Astrocyte (in vitro differentiated cells and primary cell): Measurements from ENCODE around the gene PLA2G4D. TPM values are rescaled to one million over a fixed set of nuclear protein-coding genes. Genes with fewer than 3 reads are reported as not detected.

ENCODE experiments used
- DNase-seq: peaks from one replicate; pipeline ENCODE4 v3.0.0-alpha.2; 2010; ENCODE audit warnings: low read depth
- FAIRE-seq: peaks from 2 replicates; lab custom pipeline; 2011; peaks lifted over from hg19 to GRCh38; lab: Jason Lieb, UNC
- H2AFZ ChIP-seq: 2 replicates; pipeline ENCODE4 v1.6.0; 2012; ENCODE audit warnings: low read depth, low read length, inconsistent platforms
- H3K27ac ChIP-seq: 2 replicates; pipeline ENCODE4 v1.5.1; 2011; ENCODE audit warnings: low read depth, low read length, inconsistent platforms
- H3K27me3 ChIP-seq: 2 replicates; pipeline ENCODE4 v1.6.0; 2011; ENCODE audit warnings: low read length, inconsistent platforms; ENCODE audit not compliant: insufficient read depth
- H3K36me3 ChIP-seq: 2 replicates; pipeline ENCODE4 v1.5.1; 2011; ENCODE audit warnings: low read length, inconsistent platforms; ENCODE audit not compliant: insufficient read depth
- H3K4me1 ChIP-seq: 2 replicates; pipeline ENCODE4 v1.5.1; 2011; ENCODE audit warnings: low read length, inconsistent platforms; ENCODE audit not compliant: insufficient read depth
- H3K4me2 ChIP-seq: 2 replicates; pipeline ENCODE4 v1.6.0; 2012; ENCODE audit warnings: low read length, inconsistent platforms
- H3K4me3 ChIP-seq: 2 replicates; pipeline ENCODE4 v1.5.1; 2011; ENCODE audit warnings: low read depth, mild to moderate bottlenecking, low read length, inconsistent platforms; ENCODE audit not compliant: insufficient read depth
- H3K79me2 ChIP-seq: 2 replicates; pipeline ENCODE4 v1.6.0; 2012; ENCODE audit warnings: mild to moderate bottlenecking, low read length, inconsistent platforms; ENCODE audit not compliant: insufficient read depth
- H3K9ac ChIP-seq: 2 replicates; pipeline ENCODE4 v1.6.0; 2012; ENCODE audit warnings: mild to moderate bottlenecking, low read length, inconsistent platforms
- H3K9me3 ChIP-seq: 2 replicates; pipeline ENCODE4 v1.5.1; 2012; ENCODE audit warnings: low read depth, mild to moderate bottlenecking, low read length, inconsistent platforms; ENCODE audit not compliant: insufficient read depth
- H4K20me1 ChIP-seq: 2 replicates; pipeline ENCODE4 v1.6.0; 2012; ENCODE audit warnings: low read length, inconsistent platforms; ENCODE audit not compliant: insufficient read depth
- H3K27ac Mint-ChIP-seq: one replicate; pipeline ENCODE4 v1.8.0; 2021; ENCODE audit warnings: mild to moderate bottlenecking, mixed read lengths; ENCODE audit not compliant: unreplicated experiment
- H3K27me3 Mint-ChIP-seq: one replicate; pipeline ENCODE4 v1.8.0; 2021; ENCODE audit warnings: low read depth, mixed read lengths; ENCODE audit not compliant: unreplicated experiment
- H3K36me3 Mint-ChIP-seq: one replicate; pipeline ENCODE4 v1.8.0; 2021; ENCODE audit warnings: low read depth, mixed read lengths; ENCODE audit not compliant: unreplicated experiment
- H3K4me1 Mint-ChIP-seq: one replicate; pipeline ENCODE4 v1.8.0; 2021; ENCODE audit warnings: low read depth, mixed read lengths; ENCODE audit not compliant: unreplicated experiment
- H3K4me3 Mint-ChIP-seq: one replicate; pipeline ENCODE4 v1.8.0; 2021; ENCODE audit warnings: mild to moderate bottlenecking, moderate library complexity, mixed read lengths; ENCODE audit not compliant: unreplicated experiment
- H3K9me3 Mint-ChIP-seq: one replicate; pipeline ENCODE4 v1.8.0; 2021; ENCODE audit warnings: mild to moderate bottlenecking, mixed read lengths; ENCODE audit not compliant: unreplicated experiment
- EZH2 ChIP-seq: IDR thresholded peaks from 2 replicates; pipeline ENCODE4 v1.6.1; 2012; ENCODE audit warnings: mild to moderate bottlenecking, low read length, inconsistent platforms; ENCODE audit not compliant: insufficient read depth
- total RNA-seq: library from RNA; stranded (reverse); gene quantifications from 2 replicates; pipeline ENCODE4 v1.2.1, GENCODE V29; 2021
- TF ChIP-seq, protein P1 (sequence below): IDR thresholded peaks from 2 replicates; pipeline ENCODE4 v1.5.1; 2011; ENCODE audit warnings: low read depth, mild to moderate bottlenecking, inconsistent platforms, low read length, moderate library complexity; ENCODE audit not compliant: insufficient read depth

PLA2G4D gene
- total RNA-seq, 1 donor from 2014 or later, result not detected

DNA sequence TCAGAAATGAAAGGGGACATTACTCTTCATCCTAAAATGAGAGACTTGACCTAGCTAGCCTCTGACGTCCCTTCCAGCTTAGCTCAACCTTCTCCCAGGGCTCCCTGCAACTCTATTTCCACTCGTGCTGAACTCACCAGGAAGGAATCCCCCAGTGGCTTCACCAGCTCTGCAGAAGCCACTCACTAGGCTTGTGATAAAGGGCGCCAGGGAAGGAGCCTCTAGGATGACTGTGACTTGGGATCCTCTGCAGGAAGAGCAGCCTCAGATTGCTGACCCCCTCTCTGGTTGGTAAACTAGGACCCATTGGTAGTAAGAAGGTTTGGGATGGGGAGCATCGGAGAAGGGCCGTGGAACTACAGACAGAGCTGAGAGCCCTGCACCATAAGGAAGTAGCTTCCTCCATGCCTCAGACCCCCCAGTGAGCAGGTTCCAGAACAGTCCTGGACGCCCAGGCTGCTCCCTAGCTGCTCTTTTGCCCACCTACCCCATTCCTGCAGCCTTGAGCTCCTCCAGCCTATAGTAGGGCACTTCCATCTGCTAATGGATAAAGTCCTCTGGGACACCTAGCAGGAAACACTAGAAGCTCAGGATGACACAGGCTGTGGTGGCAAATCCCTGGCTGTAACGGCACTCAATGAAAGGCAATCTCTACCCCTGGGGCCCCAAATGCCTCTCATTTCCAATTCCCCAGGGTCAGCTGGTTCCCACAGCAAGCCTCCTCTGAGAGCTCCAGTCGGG, 36.1 kb upstream of the PLA2G4D start:
- H3K27ac ChIP-seq, result no peak overlapping the region
- no peak for FAIRE-seq

DNA sequence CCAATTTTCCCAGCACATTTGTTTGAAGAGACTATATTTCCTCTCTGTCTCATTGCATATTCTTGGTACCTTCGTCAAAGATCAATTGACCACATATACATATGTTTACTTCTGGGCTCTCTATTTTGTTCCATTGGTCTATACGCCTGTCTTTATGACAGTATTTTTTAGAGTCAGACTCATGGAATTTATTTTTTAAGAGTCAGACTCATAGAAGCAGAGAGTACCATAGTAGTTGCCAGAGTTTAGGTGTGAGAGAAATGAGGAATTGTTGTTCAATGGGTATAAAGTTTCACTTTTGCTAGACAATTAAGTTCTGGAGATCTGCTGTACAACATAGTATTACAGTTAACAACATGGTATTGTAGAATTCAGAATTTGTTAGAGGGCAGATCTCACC, 35.0 kb upstream of the PLA2G4D start:
- Mint-ChIP-seq H3K27ac (no peak overlapping the region), H3K4me3 (no peak overlapping the region)
- H3K4me1 ChIP-seq, result no peaks in the 10 kb centered on the region

More for the DNA sequence above, 36.1 kb upstream of the PLA2G4D start:
- Mint-ChIP-seq H3K4me3 (no peak overlapping the region), H3K9me3 (no peaks in the 10 kb centered on the region), H3K27ac (no peak overlapping the region), H3K4me1 (peaks cover 2% of the 10 kb centered on the region), H3K27me3 (peaks cover 10% of the 10 kb centered on the region), H3K36me3 (no peaks in the 10 kb centered on the region)
- Histone ChIP-seq H3K4me2 (no peak overlapping the region), H2AFZ (no peak overlapping the region), H3K4me1 (no peaks in the 10 kb centered on the region), H3K9ac (no peak overlapping the region), H3K79me2 (no peaks in the 10 kb centered on the region), H3K4me3 (no peak overlapping the region), H3K36me3 (no peaks in the 10 kb centered on the region), H3K9me3 (no peaks in the 10 kb centered on the region), H3K27me3 (peaks cover 37% of the 10 kb centered on the region), H4K20me1 (no peaks in the 10 kb centered on the region)
- no peak for DNase-seq
- TF ChIP-seq, protein P1, sequence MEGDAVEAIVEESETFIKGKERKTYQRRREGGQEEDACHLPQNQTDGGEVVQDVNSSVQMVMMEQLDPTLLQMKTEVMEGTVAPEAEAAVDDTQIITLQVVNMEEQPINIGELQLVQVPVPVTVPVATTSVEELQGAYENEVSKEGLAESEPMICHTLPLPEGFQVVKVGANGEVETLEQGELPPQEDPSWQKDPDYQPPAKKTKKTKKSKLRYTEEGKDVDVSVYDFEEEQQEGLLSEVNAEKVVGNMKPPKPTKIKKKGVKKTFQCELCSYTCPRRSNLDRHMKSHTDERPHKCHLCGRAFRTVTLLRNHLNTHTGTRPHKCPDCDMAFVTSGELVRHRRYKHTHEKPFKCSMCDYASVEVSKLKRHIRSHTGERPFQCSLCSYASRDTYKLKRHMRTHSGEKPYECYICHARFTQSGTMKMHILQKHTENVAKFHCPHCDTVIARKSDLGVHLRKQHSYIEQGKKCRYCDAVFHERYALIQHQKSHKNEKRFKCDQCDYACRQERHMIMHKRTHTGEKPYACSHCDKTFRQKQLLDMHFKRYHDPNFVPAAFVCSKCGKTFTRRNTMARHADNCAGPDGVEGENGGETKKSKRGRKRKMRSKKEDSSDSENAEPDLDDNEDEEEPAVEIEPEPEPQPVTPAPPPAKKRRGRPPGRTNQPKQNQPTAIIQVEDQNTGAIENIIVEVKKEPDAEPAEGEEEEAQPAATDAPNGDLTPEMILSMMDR, result no peak
- no peak for TF ChIP-seq EZH2

More for the DNA sequence above, 35.0 kb upstream of the PLA2G4D start:
- Histone ChIP-seq H3K27ac (no peak overlapping the region), H3K27me3 (peaks cover 41% of the 10 kb centered on the region), H3K4me3 (no peak overlapping the region), H3K9ac (no peak overlapping the region), H4K20me1 (no peaks in the 10 kb centered on the region), H2AFZ (no peak overlapping the region), H3K79me2 (no peaks in the 10 kb centered on the region), H3K4me2 (no peak overlapping the region), H3K9me3 (no peaks in the 10 kb centered on the region), H3K36me3 (no peaks in the 10 kb centered on the region)
- FAIRE-seq (no peak), DNase-seq (no peak)
- H3K9me3 Mint-ChIP-seq, result no peaks in the 10 kb centered on the region
- peaks cover 10% of the 10 kb centered on the region for H3K27me3 Mint-ChIP-seq
- peaks cover 2% of the 10 kb centered on the region for H3K4me1 Mint-ChIP-seq
- TF ChIP-seq EZH2, result no peak
- TF ChIP-seq, protein P1, result no peak
- no peaks in the 10 kb centered on the region for H3K36me3 Mint-ChIP-seq
